Endothelial cell of umbilical vein (primary cell): Measurements from ENCODE around the gene CNKSR1. TPM values are rescaled to one million over a fixed set of nuclear protein-coding genes. Genes with fewer than 3 reads are reported as not detected.

ENCODE experiments used
- BruUV-seq: library from RNA; stranded (reverse); fragments of 400-500 nt; replicated peaks from 2 replicates; lab custom pipeline; 2021; lab: Mats Ljungman, UMichigan
- CTCF ChIA-PET: fragments of 300-600, 350-600 bp; sonication (Branson Sonifier 250); formaldehyde crosslinking; loops from one replicate; lab custom pipeline; 2021; ENCODE audit warnings: antibody characterized with exemption, inconsistent platforms; lab: Charles Lee
- POLR2A ChIA-PET: fragments of 300-600, 350-600 bp; sonication (Branson Sonifier 250); formaldehyde crosslinking; loops from one replicate; lab custom pipeline; 2021; ENCODE audit warnings: antibody characterized with exemption, inconsistent platforms; lab: Charles Lee
- DNase-seq: peaks from one replicate; pipeline ENCODE4 v3.0.0-alpha.2; 2011; ENCODE audit warnings: low read depth, low spot score
- FAIRE-seq: peaks from 2 replicates; lab custom pipeline; 2011; peaks lifted over from hg19 to GRCh38; lab: Jason Lieb, UNC
- H2AFZ ChIP-seq: 2 replicates; pipeline ENCODE4 v1.6.0; 2012; ENCODE audit warnings: low read depth, low read length, control low read depth, inconsistent platforms
- H3K27ac ChIP-seq: 2 replicates; pipeline ENCODE4 v1.5.1; 2011; ENCODE audit warnings: low read depth, mild to moderate bottlenecking, control low read depth, low read length, moderate library complexity; ENCODE audit not compliant: insufficient read depth
- H3K27me3 ChIP-seq, 2 experiments: 2 replicates each; pipeline versions ENCODE4 v1.6.0 to v1.6.1; 2011; ENCODE audit warnings: low read length in 2 of 2, mixed read lengths in 1 of 2; ENCODE audit not compliant: control insufficient read depth in 2 of 2, insufficient read depth in 2 of 2
- H3K36me3 ChIP-seq, 2 experiments: 2 replicates in 1 of 2; 3 replicates in 1 of 2; pipeline ENCODE4 v1.5.1; 2011; ENCODE audit warnings: low read length in 2 of 2, mild to moderate bottlenecking in 1 of 2, moderate library complexity in 1 of 2; ENCODE audit not compliant: control insufficient read depth in 2 of 2, insufficient read depth in 2 of 2; ENCODE audit errors: extremely low read depth in 1 of 2
- H3K4me1 ChIP-seq: 3 replicates; pipeline ENCODE4 v1.5.1; 2011; ENCODE audit warnings: mild to moderate bottlenecking, low read length; ENCODE audit not compliant: control insufficient read depth, insufficient read depth; ENCODE audit errors: extremely low read depth
- H3K4me2 ChIP-seq: 2 replicates; pipeline ENCODE4 v1.6.1; 2011; ENCODE audit warnings: low read length, control low read depth, mixed read lengths; ENCODE audit not compliant: insufficient read depth
- H3K4me3 ChIP-seq, 3 experiments: fragments of 200-600 bp in 1 of 3; sonication (generic), shearing (Covaris generic) in 1 of 3; replicated peaks in 1 of 3; 2 replicates each; pipeline ENCODE4 v1.5.1; 2011 to 2016; ENCODE audit warnings: control low read depth in 3 of 3, low read length in 3 of 3, mild to moderate bottlenecking in 2 of 3, inconsistent platforms in 1 of 3, low read depth in 1 of 3, moderate library complexity in 1 of 3; ENCODE audit not compliant: insufficient read depth in 1 of 3
- H3K79me2 ChIP-seq: 2 replicates; pipeline ENCODE4 v1.6.0; 2012; ENCODE audit warnings: low read length, inconsistent platforms; ENCODE audit not compliant: control insufficient read depth, insufficient read depth
- H3K9ac ChIP-seq: replicated peaks from 2 replicates; pipeline ENCODE3; 2011; ENCODE audit warnings: low read length, control low read depth; ENCODE audit not compliant: insufficient read depth; ENCODE audit errors: extremely low read depth
- H3K9me1 ChIP-seq: replicated peaks from 3 replicates; pipeline ENCODE4 v1.6.0; 2011; ENCODE audit warnings: mild to moderate bottlenecking, low read length; ENCODE audit not compliant: control insufficient read depth, insufficient read depth; ENCODE audit errors: extremely low read depth
- H3K9me3 ChIP-seq: replicated peaks from 2 replicates; pipeline ENCODE4 v1.5.1; 2012; ENCODE audit warnings: low read length, inconsistent platforms; ENCODE audit not compliant: control insufficient read depth, insufficient read depth
- H4K20me1 ChIP-seq: replicated peaks from 2 replicates; pipeline ENCODE3; 2011; ENCODE audit warnings: mild to moderate bottlenecking, low read length; ENCODE audit not compliant: control insufficient read depth, insufficient read depth; ENCODE audit errors: extremely low read depth
- EZH2 ChIP-seq: IDR thresholded peaks from 2 replicates; pipeline ENCODE4 v1.6.1; 2012; ENCODE audit warnings: borderline replicate concordance, low read depth, mild to moderate bottlenecking, moderate library complexity, low read length, inconsistent platforms; ENCODE audit not compliant: severe bottlenecking
- FOS ChIP-seq: IDR thresholded peaks from 2 replicates; pipeline ENCODE4 v1.6.1; 2011; ENCODE audit warnings: mild to moderate bottlenecking, low read length, moderate library complexity, borderline replicate concordance; ENCODE audit not compliant: insufficient read depth
- GATA2 ChIP-seq: IDR thresholded peaks from 2 replicates; pipeline ENCODE4 v1.7.0; 2011; ENCODE audit warnings: low read depth, mild to moderate bottlenecking, moderate library complexity, mixed read lengths, low read length; ENCODE audit not compliant: insufficient read length, insufficient read depth
- JUN ChIP-seq: IDR thresholded peaks from 2 replicates; pipeline ENCODE4 v1.6.1; 2011; ENCODE audit warnings: borderline replicate concordance, low read depth; ENCODE audit not compliant: insufficient read length, insufficient read depth
- MAX ChIP-seq: IDR thresholded peaks from 2 replicates; pipeline ENCODE4 v1.6.1; 2011; ENCODE audit not compliant: insufficient read depth, insufficient read length
- MYC ChIP-seq: IDR thresholded peaks from one replicate; pipeline ENCODE4 v1.6.1; 2011; ENCODE audit warnings: mild to moderate bottlenecking, low read depth, low read length
- POLR2A ChIP-seq: IDR thresholded peaks from 2 replicates; pipeline ENCODE4 v1.6.1; 2012; ENCODE audit warnings: low read depth, mild to moderate bottlenecking, control low read depth, low read length
- POLR2AphosphoS5 ChIP-seq: IDR thresholded peaks from 2 replicates; pipeline ENCODE4 v1.6.1; 2012; ENCODE audit warnings: low read depth, mild to moderate bottlenecking, control low read depth, low read length, moderate library complexity; ENCODE audit not compliant: insufficient read depth
- dilution Hi-C: fragments of 300-500 bp; cut with MboI; formaldehyde crosslinking; loops from one replicate; pipeline ENCODE4 v1.15.0; 2019; ENCODE audit warnings: low sequenced_read_pairs; ENCODE audit not compliant: extremely low pct_ligation_motif_present
- intact Hi-C: fragments of 100-400 bp; cut with micrococcal nuclease; formaldehyde crosslinking; loops from one replicate; pipeline ENCODE4 v1.10.0; 2022
- polyA plus RNA-seq, 4 experiments: library from polyadenylated mRNA; depleted of rRNA in 3 of 4; stranded (reverse) in 3 of 4; unstranded in 1 of 4; fragments of >200 nt; gene quantifications; 2 replicates each; pipeline versions ENCODE4 v1.2.1 to v1.2.3, GENCODE V29; 2011 to 2012; ENCODE audit warnings: missing spikeins in 1 of 4
- total RNA-seq: library from RNA; stranded (reverse); gene quantifications from 2 replicates; pipeline ENCODE4 v1.2.3, GENCODE V29; 2021
- TF ChIP-seq, protein P1 (sequence below), 2 donors: IDR thresholded peaks; 1 replicate in 1 of 2; 2 replicates in 1 of 2; pipeline ENCODE4 v1.5.1; 2011; ENCODE audit warnings: low read length in 2 of 2, mild to moderate bottlenecking in 2 of 2, moderate library complexity in 2 of 2, control low read depth in 1 of 2, inconsistent platforms in 1 of 2, low read depth in 1 of 2; ENCODE audit not compliant: insufficient read depth in 1 of 2; ENCODE audit errors: extremely low read depth in 1 of 2

Gene CNKSR1
- total and polyA plus RNA-seq, 2 donors (not counting 3 experiments of a cell fraction or from before 2014, with no cell fraction given): 0.22 TPM; not detected in 1

DNA sequence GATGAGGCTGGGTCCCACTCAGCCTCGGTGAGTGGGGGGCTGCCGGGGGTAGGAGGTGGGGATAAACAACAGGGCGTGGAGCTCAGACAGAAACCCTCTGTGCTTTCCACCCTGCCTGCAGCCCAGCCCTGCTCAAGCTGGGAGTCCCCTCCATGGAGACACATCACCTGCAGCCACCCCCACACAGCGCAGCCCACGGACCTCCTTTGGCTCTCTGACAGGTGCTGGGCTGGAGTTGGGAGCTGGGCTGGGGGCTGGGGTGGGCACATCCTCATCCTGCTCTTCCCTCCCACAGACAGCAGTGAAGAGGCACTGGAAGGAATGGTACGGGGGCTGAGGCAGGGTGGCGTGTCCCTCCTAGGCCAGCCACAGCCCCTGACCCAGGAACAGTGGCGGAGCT, 11.2 kb downstream of the CNKSR1 start:
- Histone ChIP-seq H3K27ac (no peak overlapping the region), H3K4me2 (no peak overlapping the region), H3K9me3 (no peaks in the 10 kb centered on the region), H3K36me3 (no peaks in the 10 kb centered on the region), H2AFZ (no peak overlapping the region), H3K4me3 (no peak overlapping the region), H3K4me1 (no peaks in the 10 kb centered on the region), H3K9me1 (no peaks in the 10 kb centered on the region), H3K27me3 (peaks cover 0 to 2% of the 10 kb centered on the region in 2 experiments), H3K9ac (no peak overlapping the region), H3K79me2 (no peaks in the 10 kb centered on the region), H4K20me1 (no peaks in the 10 kb centered on the region)
- dilution Hi-C loops: no loop called here
- ChIA-PET CTCF (interaction anchor here (0.5 to 2.3 kb wide), 2 partner anchors 45 to 545 kb away, joined by 3 to 8 read pairs; partner anchors contain the start of gene CEP85), POLR2A (no interaction called here)
- TF ChIP-seq MAX (no peak), MYC (no peak), GATA2 (no peak), EZH2 (no peak), JUN (no peak), POLR2AphosphoS5 (no peak), POLR2A (no peak), FOS (no peak)
- TF ChIP-seq, protein P1, sequence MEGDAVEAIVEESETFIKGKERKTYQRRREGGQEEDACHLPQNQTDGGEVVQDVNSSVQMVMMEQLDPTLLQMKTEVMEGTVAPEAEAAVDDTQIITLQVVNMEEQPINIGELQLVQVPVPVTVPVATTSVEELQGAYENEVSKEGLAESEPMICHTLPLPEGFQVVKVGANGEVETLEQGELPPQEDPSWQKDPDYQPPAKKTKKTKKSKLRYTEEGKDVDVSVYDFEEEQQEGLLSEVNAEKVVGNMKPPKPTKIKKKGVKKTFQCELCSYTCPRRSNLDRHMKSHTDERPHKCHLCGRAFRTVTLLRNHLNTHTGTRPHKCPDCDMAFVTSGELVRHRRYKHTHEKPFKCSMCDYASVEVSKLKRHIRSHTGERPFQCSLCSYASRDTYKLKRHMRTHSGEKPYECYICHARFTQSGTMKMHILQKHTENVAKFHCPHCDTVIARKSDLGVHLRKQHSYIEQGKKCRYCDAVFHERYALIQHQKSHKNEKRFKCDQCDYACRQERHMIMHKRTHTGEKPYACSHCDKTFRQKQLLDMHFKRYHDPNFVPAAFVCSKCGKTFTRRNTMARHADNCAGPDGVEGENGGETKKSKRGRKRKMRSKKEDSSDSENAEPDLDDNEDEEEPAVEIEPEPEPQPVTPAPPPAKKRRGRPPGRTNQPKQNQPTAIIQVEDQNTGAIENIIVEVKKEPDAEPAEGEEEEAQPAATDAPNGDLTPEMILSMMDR (IDR thresholded peaks at IDR 0.05; ENCODE audit: extremely low read depth in 1 of 2, insufficient read depth in 1 of 2, low read depth in 1 of 2, low read length in 2 of 2): no peak
- no peak for DNase-seq
- BruUV-seq: no TSS peak
- intact Hi-C loops: no loop called here
- no peak for FAIRE-seq
